Right atrium auricular region (tissue), 2 donors: ENCODE measurements around the gene SPACA5. TPM values are rescaled to one million over a fixed set of nuclear protein-coding genes. Genes with fewer than 3 reads are reported as not detected.

ENCODE experiments used
- DNase-seq: peaks from one replicate; pipeline ENCODE4 v3.0.0-alpha.2; 2019; ENCODE audit warnings: low spot score
- H3K27ac ChIP-seq, 2 donors: fragments of 200-600 bp; sonication (generic); 1 replicate in 1 of 2; 2 replicates in 1 of 2; pipeline ENCODE4 v1.5.1; 2016 to 2019
- H3K27me3 ChIP-seq, 2 donors: fragments of 200-600 bp; sonication (generic); one replicate each; pipeline versions ENCODE4 v1.5.1 to v1.6.0; 2017 to 2019
- H3K36me3 ChIP-seq: fragments of 200-600 bp; sonication (generic); one replicate; pipeline ENCODE4 v1.5.1; 2016
- H3K4me1 ChIP-seq, 2 donors: fragments of 200-600 bp; sonication (generic); one replicate each; pipeline versions ENCODE4 v1.5.1 to v1.6.0; 2017 to 2019
- H3K4me3 ChIP-seq, 2 donors: fragments of 200-600 bp; sonication (generic); 1 replicate in 1 of 2; 2 replicates in 1 of 2; pipeline ENCODE4 v1.5.1; 2017 to 2019; ENCODE audit warnings: mild to moderate bottlenecking in 1 of 2, moderate library complexity in 1 of 2
- H3K9me3 ChIP-seq, 2 donors: fragments of 200-600 bp; sonication (generic); one replicate each; pipeline ENCODE4 v1.5.1; 2019
- CTCF ChIP-seq, 2 donors: fragments of 200-600 bp; sonication (generic); IDR thresholded peaks; one replicate each; pipeline ENCODE4 v1.5.1; 2019; ENCODE audit warnings: antibody characterized with exemption in 2 of 2
- total RNA-seq, 2 donors: library from RNA; depleted of rRNA; stranded (reverse); fragments of >200 nt; gene quantifications; one replicate each; pipeline ENCODE4 v1.1.0, GENCODE V29; 2016

The SPACA5 gene
- total RNA-seq, 2 donors from 2014 or later: not detected

- H3K27ac ChIP-seq: no peak overlapping the region
- DNase-seq: no peak
- H3K9me3 ChIP-seq: peaks cover 8 to 56% of the 10 kb centered on the region in 2 donors
- H3K4me3 ChIP-seq: no peak overlapping the region
- H3K27me3 ChIP-seq: no peaks in the 10 kb centered on the region
- no peaks in the 10 kb centered on the region for H3K4me1 ChIP-seq
- no peak for TF ChIP-seq CTCF (IDR thresholded peaks at IDR 0.05)
- peaks cover 19% of the 10 kb centered on the region for H3K36me3 ChIP-seq
Measured at GRCh38 chrX:48058621-48059295, 52.0 kb downstream of the SPACA5 start.

- no peak for DNase-seq
- Histone ChIP-seq H3K9me3 (peaks cover 8 to 56% of the 10 kb centered on the region in 2 donors), H3K27ac (no peak overlapping the region), H3K4me3 (no peak overlapping the region), H3K27me3 (no peaks in the 10 kb centered on the region), H3K4me1 (no peaks in the 10 kb centered on the region), H3K36me3 (peaks cover 19% of the 10 kb centered on the region)
- no peak for TF ChIP-seq CTCF (IDR thresholded peaks at IDR 0.05)
Measured at GRCh38 chrX:48059296-48059639, 52.5 kb downstream of the SPACA5 start.

Other genes with a start within 250 kb of the SPACA5 start
- 1 to 10 TPM; 3.6 to 4.7 TPM for gene ZNF81, start 170.1 kb upstream of the SPACA5 start, total RNA-seq
- 1 to 10 TPM; 2.0 to 2.4 TPM for gene ZNF182, start 3.0 kb upstream of the SPACA5 start, total RNA-seq
- 1 to 10 TPM; 2.7 to 3.9 TPM for gene ZNF630, start 64.7 kb downstream of the SPACA5 start, total RNA-seq
- not detected for gene SPACA5B, start 123.6 kb downstream of the SPACA5 start, total RNA-seq
- gene SSX5, start 189.8 kb downstream of the SPACA5 start, total RNA-seq: not detected
- gene SSX1, start 248.4 kb downstream of the SPACA5 start, total RNA-seq: not detected